GM18519 (cell line): Measurements from ENCODE around the gene RNF25.

ENCODE experiments used
- ATAC-seq: cut with Tn5 transposase; IDR thresholded peaks from one replicate; pipeline ENCODE4 v1.9.1; 2021; ENCODE audit warnings: mild to moderate bottlenecking, moderate library complexity; ENCODE audit not compliant: unreplicated experiment, low FRiP score

The RNF25 gene

GRCh38 chr2:218680061-218680460 is 8.3 kb upstream of the RNF25 start:
- ATAC-seq: no peak

- no peak for ATAC-seq
Measured at GRCh38 chr2:218679119-218679518, 7.3 kb upstream of the RNF25 start.

- ATAC-seq: no peak
Measured at GRCh38 chr2:218671097-218671653, 627 bp downstream of the RNF25 start.

GRCh38 chr2:218664653-218665052 is 7.1 kb downstream of the RNF25 start:
- ATAC-seq: no peak

GRCh38 chr2:218663901-218664300 is 7.9 kb downstream of the RNF25 start:
- no peak for ATAC-seq

GRCh38 chr2:218662827-218663226 is 9.0 kb downstream of the RNF25 start:
- no peak for ATAC-seq

- no peak for ATAC-seq
Measured at GRCh38 chr2:218662377-218662776, 9.4 kb downstream of the RNF25 start.

- no peak for ATAC-seq
Measured at GRCh38 chr2:218659988-218660358, 11.8 kb downstream of the RNF25 start.

GRCh38 chr2:218659258-218659987 is 12.4 kb downstream of the RNF25 start, which contains the start of the genes BCS1L and ZNF142:
Gene BCS1L, plus strand, starts transcription at chr2:218659683. Its CDS starts 1,305 bp downstream, at chr2:218660988.
Gene ZNF142, minus strand, starts transcription at chr2:218659623. Its CDS starts 3,194 bp downstream, at chr2:218656429.
- peak; percentile 56 for ATAC-seq

- peak; percentile 32 for ATAC-seq
Measured at GRCh38 chr2:218658671-218659257, 13.0 kb downstream of the RNF25 start.

GRCh38 chr2:218655751-218656150 is 16.1 kb downstream of the RNF25 start:
- ATAC-seq: no peak

- ATAC-seq: no peak
Measured at GRCh38 chr2:218648787-218649100, 23.1 kb downstream of the RNF25 start.

- no peak for ATAC-seq
Measured at GRCh38 chr2:218648088-218648786, 23.6 kb downstream of the RNF25 start.

GRCh38 chr2:218645126-218645525 is 26.7 kb downstream of the RNF25 start:
- ATAC-seq: no peak

- no peak for ATAC-seq
Measured at GRCh38 chr2:218644721-218645120, 27.1 kb downstream of the RNF25 start.

- no peak for ATAC-seq
Measured at GRCh38 chr2:218643751-218644310, 28.0 kb downstream of the RNF25 start.

- no peak for ATAC-seq
Measured at GRCh38 chr2:218642786-218643185, 29.0 kb downstream of the RNF25 start.

- ATAC-seq: no peak
Measured at GRCh38 chr2:218642121-218642656, 29.6 kb downstream of the RNF25 start.

GRCh38 chr2:218638372-218638771 is 33.4 kb downstream of the RNF25 start:
- no peak for ATAC-seq

- no peak for ATAC-seq
Measured at GRCh38 chr2:218635719-218636118, 36.1 kb downstream of the RNF25 start.

- ATAC-seq: no peak
Measured at GRCh38 chr2:218631837-218632236, 40.0 kb downstream of the RNF25 start.
